COLO668 (cell line): ENCODE data around the gene LCP1.
"Not testable (repeated sequence)": the region's sequence is repeated elsewhere in the genome, so short reads cannot be mapped to it uniquely, and the experiment has no call there.

Experiments
- DNase-seq: peaks from one replicate; lab custom pipeline; 2025; ENCODE audit not compliant: unreplicated experiment; lab: John Stamatoyannopoulos, UW

The LCP1 gene

GRCh38 chr13:46162741-46163140, 19.2 kb downstream of the LCP1 start:
- not testable (repeated sequence) for DNase-seq

DNA sequence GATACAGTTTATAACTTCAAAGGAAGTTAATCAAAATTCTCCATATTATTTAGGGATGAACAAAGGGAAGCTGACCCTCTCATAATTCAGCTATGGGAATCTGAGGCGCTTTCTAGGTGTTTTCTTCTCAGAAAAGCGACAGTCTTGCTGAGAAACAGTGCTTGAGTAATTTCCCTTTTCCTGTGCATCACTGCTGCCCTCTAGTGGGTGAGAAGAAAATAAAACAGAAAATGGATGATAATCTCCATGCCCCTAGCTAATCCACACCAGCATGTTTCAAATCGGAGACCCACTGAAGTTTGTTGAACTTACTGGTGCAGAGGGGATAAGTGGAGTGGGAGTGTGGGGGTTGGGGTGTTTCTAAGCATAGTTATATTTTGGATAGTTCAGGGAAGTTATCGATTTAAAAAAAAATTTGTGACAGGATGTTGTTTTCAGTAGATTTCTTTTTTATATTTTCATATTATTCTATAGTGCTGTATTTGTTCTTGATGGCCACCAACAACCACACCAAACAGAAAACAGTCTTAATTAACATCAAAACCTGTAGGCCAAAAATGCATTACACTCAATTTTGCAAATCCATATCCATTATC, 21.4 kb downstream of the LCP1 start:
- DNase-seq = peak; percentile 53

DNA sequence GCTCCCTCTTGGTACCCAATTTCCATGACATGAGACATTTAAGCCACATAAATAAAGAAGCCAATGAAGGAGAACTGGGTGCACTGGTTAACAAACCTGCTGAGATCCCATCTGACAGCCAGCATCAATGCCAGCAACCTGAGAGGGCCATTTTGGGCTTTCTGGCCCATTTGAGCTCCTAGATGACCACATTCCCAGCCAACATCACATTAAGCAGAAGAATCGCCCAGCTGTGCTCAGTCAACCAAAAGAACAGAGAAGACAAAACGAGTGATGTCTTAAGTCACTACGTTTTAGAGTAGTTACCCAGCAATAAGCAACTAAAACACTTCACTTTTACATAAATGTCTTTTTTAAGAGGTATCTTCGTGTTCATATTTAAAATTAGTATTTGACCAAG, 21.9 kb downstream of the LCP1 start:
- DNase-seq = no peak

DNA sequence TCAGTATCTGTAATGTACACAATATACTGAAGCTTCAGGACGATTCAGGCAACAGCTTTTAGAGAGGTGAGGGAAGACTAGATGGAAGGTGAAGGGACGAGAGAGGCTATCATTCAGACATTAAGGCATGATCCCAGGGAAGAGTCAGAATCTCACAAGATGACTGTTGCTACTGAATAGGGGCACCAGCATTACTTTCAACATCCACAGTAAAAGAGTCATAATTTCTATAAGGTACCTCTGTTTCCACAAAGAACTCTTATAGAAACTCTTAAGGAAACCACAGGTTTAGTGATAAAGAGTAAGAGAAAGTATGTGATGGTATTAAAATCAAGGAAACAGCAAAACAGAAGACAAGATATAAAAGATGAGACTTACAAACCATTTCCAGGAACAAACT, 23.0 kb downstream of the LCP1 start:
- DNase-seq = no peak

DNA sequence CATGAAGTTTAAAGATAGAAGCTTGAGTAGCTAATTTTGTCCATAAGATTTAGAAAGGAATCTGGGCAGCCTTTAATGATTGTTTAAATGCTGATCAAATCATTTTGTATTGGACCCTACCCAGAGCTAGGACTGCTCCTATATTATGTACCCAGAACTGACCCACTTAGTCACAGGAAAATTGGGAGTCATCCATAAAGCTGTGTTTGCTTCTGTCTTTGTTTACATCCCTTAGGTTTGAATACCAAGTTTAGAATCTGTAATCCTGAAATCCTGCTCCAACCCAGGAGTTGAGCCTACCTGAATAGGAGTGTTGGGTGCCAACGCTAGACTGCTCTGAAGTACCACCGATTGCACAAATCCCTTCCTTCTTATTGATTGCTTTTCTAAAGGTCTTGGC, 23.8 kb downstream of the LCP1 start:
- DNase-seq = no peak

DNA sequence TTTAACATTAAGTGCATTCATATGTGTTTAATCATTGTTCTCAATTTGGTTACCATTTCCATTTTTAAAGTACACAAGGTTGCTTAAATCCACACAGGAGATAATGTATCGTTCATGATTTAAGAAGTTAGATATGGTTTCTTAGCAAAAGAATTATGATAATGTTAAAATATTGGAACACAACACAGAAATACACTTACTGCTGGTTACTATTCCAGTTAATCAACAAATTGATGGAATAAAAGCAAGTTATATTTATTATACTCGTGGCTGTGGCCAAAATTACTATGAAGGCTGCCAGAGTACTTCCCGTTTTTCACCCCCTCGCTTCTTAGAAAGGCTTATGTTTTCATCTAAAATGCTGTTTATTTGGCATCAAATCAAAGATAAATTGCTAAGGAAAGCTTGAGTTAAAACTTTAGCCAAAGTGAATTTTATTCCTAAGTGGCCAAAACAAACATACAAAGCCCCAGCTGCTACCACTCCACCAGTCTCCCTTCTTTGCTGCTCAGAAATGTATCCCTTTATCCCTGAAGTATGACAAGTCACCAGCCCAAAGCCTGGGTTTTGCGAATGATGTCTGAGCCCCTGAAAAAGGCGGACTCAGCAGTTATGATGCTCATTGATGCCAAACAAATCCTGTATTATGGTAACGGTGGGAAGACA, 27.7 kb downstream of the LCP1 start:
- no peak for DNase-seq

DNA sequence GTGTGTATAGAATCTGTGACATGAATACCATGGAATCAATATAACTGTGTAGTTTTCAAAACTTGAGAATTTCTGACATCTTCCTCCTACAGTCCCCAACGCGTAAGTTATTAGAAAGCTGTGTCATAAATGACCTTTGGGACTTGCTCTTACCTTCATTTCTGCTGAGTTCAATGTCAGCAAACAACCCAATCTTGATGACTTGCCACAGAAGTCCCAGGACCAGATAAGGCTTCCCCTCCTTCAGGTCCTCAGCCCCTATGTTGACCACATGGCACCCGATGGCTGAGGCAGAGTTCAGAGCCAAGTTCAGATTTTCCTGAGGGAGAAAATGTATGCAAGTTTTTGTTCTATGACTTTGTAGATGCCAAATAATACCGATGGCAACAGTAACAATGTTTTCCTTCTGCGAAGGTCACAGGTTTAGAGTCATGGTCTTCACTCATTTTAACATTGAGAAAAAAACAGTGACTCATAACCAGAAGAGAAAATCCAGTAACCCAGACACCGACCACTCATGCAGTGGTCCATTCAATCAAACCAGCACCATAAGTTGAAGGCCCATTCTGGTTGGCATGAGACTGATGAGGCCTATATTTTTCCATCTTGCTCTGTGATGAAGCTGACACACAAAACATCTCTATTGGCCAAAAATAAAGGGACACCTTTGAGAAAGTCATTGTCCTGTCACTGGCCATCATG, 29.2 kb downstream of the LCP1 start:
- no peak for DNase-seq

GRCh38 chr13:46150134-46150693, 31.8 kb downstream of the LCP1 start:
- no peak for DNase-seq

GRCh38 chr13:46149272-46150133, 32.5 kb downstream of the LCP1 start:
- no peak for DNase-seq

DNA sequence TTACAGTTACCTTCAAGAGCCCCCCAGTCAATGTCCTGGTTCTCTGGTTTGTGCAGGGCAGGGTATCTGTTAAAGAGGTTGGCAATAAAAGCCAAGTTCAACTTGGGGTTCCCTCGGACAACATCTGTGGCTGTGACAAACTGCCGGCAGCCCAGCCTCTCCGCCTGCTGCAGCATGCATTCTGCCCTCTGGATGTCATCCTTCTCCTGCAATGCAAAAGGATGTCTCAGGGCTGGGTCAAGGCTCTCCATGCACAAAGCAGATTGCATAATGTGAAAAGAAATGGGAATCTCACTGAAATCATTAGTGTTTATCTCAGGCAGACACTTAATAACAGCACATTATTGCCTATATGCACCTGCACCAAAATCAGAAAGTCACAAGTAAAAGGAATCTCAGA, 35.1 kb downstream of the LCP1 start:
- DNase-seq = peak; percentile 59

DNA sequence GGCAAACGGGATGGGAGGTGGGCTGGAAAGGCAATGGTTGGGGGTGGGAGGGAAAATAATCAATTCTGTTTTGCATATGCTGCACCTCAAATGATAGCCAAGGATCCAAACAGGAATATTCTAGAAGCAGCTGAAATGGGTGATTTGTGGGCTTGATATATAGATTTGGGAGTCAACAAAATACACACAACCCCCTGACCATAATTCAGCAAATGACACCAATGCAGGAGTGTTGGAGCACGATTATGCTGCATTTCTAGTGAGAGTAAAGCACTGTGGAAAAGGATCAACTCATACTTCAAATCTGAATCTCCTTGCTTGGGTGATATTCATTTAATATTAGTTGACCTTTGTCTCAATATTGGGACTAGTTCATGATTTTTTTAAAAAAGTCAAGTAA, 36.0 kb downstream of the LCP1 start:
- no peak for DNase-seq

DNA sequence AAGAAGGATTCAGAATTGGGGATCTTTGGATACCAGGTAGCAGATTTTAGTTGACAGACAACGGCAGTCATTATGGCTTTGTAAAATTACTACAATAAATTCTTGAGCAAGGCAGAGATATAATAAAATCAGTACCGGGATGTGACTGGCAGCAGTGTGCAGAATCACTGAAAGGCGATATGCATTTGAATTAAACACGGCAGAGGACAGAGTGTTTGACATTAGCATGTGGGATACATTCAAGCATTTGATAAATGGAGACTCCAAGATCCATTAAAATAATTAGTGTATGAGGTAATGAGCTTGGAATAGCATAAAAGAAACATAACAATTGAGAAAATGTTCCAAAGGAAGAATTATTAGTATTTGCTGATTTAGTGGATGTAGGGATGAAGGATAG, 36.8 kb downstream of the LCP1 start:
- no peak for DNase-seq

- peak; percentile 66 for DNase-seq
Observed at GRCh38 chr13:46143184-46143701, 38.7 kb downstream of the LCP1 start.

GRCh38 chr13:46142776-46143175, 39.2 kb downstream of the LCP1 start:
- peak; percentile 43 for DNase-seq

GRCh38 chr13:46140044-46140443, 41.9 kb downstream of the LCP1 start:
- no peak for DNase-seq

DNA sequence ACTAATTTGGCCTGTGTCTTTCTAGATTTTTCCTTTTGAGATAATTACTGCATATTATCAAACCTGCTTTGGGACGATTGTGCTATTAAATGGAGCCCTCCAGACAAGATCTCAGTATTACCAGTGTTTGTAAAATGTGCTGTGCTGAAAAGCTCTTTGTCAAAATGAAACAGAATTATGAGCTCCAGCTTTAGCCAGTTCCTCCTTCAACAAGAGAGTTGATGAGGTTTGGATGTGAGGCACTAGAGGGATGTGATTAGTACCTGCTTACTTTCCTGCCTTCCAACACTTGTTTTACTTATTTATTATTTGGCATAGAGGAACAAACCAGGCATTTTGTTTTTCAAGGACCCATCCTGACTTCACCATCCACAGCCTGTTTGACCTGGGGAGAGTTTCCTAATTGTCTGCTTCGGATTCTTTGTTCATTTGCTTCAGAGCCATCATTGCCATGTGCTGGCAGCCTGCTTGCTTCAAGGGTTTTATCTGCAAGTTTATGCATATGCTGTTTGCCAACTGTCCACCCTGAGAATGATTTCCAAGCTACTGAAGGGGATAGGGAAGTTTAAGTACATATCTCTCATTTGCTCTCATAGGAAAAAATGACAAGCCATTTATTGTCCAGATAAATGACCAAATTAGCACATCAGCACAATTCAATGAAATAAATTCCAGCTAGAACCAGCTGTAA, 44.2 kb downstream of the LCP1 start:
- no peak for DNase-seq

- DNase-seq = no peak
Observed at GRCh38 chr13:46136688-46137087, 45.3 kb downstream of the LCP1 start.

DNA sequence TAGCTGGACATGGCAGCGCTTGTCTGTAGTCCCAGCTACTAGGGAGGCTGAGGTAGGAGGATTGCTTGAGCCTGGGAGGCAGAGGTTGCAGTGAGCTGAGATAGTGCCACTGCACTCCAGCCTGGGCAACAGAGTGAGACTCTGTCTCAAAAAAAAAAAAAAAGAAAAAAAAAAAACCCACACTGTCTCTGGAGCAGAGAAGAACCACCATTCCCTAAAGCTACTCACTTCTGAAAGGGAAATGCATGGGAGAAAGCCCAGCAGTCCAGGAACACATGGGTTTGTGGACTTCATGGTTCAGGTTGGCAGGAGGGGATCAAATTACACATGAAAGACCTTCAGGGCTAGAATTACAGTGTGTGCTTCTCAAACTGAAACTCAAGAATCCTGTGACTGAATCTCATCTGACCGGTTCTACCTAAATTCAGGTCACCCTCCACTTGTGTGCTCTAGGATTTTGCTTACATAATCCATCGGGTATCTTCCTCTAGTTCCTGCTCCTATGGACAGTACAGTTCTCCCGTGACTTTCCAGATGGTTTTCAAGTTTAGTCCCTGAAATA, 46.9 kb downstream of the LCP1 start:
- peak; percentile 86 for DNase-seq

DNA sequence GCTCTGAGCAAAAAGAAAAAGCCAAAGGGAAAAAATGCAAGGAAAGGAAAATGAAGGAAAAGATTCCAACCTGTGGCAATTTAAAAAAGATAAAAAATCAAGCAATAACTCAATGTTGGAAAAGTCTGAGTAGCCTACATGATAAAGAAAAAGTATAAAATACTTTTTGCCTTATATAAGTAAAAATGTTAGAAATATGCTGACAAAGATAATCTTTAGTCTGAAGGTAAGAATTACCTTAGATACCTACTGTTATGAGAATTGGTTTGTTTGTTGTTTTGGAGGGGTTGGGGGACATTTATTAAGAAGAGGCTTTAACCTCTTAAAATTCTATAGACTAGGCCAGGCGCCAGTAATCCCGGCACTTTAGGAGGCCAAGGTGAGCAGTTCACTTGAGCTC, 47.5 kb downstream of the LCP1 start:
- no peak for DNase-seq

- no peak for DNase-seq
Observed at GRCh38 chr13:46132109-46132508, 49.9 kb downstream of the LCP1 start.
